ENCODE measurements around the gene COG3.

Gene COG3

GRCh38 chr13:45447050-45447661 is 17.6 kb upstream of the COG3 start:
- no peak for DNase-seq

DNA sequence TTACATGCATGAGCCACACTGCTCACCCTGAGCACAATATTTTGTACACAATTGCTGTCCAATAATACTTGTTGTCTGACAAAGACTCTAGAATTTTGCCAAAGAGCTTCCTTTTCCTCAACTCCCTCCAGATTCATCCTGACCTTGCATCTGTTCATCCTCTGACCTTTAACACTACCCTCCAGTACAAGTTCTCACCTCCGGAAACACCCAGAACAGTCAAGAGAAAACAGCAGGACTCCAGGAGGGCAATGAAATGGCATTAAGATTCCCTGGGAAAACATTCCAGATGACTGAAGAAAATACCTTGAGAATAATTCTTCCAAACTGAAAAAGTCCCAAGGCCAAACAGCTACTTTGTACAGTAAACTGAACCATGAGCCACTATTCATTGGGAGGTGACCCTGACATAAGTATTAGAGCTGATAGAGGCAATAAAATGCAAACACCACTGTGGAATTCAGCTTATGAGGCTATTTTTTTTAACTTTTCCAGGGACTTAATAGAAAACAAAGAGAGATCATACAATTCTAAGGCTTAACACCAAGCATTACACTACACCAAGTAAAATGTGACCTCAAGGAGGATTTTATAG is 15.7 kb upstream of the COG3 start:
- DNase-seq: no peak

- no peak for DNase-seq
These were observed 13.5 kb upstream of the COG3 start for GRCh38 chr13:45451282-45451681.

- DNase-seq: no peak
These were observed 10.5 kb upstream of the COG3 start for GRCh38 chr13:45454204-45454603.

GRCh38 chr13:45456196-45456972 is 8.4 kb upstream of the COG3 start:
- peak; percentile 68 for DNase-seq

GRCh38 chr13:45464141-45464686 is 525 bp upstream of the COG3 start:
- no peak for DNase-seq

DNA sequence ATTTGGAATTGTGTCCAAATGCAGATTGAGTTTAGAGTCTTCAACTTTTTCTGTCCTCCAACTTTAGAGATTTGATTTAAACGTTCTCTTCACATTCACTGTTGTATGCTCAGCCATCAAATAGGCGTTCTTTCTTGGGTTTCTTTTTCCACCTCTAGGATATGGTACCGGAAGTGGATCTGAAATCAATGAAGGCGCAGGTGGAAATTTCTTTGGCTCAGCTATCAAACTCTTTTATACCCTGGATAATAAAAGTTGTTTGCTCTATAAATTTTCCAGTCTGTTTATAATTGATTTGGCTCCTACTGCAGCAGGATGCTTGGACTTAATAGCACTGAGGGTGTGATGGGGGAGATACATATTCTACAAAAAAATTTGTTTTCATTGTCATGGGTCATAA is 1.6 kb downstream of the COG3 start:
- DNase-seq: no peak

DNA sequence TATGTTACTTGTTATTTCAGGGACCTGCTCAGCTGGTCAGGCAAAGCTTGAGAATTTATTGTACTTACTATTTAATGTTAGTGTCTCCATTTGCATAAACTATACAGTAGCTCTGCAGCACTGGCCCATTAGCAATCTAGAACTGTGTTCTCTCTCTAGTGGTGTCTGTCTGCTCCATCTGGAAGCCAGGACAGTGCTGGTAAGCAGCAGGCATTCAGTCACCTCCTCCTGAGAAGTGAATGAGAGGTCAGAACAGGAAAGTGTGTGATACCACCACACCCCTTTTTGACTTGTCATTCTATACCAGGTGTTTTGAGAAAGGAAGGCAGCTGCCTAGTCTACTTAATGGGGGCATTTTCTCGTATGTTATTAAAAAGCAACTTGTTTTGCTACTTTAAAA is 3.9 kb downstream of the COG3 start:
- no peak for DNase-seq

DNA sequence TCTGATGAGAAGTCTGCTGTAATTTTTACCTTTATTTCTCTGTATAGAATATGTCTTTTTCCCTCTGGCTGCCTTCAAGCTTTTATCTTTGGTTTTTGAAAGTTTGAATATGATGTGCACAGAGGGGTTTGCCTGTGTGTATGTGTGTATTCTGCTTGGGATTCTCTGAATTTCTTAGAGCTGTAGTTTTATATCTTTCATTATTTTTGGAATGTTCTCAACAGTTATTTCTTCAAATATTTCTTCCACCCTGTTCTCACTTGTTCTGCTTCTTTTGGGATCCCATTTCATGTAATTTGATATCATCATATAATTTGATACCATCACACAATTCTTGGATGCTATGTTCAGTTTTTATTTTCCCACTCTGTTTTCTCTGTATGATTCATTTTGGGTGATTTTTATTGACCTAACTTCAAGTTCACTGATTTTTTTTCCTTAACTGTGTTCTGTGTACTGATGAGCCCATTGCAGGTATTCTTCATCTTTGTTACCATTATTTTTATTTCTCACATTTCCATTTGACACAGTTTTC is 7.5 kb downstream of the COG3 start:
- DNase-seq: peak; percentile 49

DNA sequence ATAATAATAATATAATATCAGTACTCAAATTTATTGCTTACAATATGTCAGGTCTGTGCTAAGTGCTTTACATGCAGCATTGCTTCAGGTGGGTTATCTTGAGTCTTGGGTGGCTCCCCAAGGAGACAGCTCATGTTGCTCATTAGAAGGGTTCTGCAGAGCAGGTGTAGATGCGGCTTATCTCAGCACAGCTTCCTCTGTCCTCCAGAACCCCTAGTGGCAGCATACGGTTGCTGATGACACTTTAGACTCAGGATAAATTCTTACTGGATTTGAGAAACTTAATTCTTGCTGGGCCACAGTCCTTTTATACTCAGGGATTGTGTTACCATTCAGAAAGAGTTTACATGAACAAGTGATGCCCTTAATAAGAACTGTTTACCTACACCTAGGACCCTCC is 8.9 kb downstream of the COG3 start:
- DNase-seq: no peak

DNA sequence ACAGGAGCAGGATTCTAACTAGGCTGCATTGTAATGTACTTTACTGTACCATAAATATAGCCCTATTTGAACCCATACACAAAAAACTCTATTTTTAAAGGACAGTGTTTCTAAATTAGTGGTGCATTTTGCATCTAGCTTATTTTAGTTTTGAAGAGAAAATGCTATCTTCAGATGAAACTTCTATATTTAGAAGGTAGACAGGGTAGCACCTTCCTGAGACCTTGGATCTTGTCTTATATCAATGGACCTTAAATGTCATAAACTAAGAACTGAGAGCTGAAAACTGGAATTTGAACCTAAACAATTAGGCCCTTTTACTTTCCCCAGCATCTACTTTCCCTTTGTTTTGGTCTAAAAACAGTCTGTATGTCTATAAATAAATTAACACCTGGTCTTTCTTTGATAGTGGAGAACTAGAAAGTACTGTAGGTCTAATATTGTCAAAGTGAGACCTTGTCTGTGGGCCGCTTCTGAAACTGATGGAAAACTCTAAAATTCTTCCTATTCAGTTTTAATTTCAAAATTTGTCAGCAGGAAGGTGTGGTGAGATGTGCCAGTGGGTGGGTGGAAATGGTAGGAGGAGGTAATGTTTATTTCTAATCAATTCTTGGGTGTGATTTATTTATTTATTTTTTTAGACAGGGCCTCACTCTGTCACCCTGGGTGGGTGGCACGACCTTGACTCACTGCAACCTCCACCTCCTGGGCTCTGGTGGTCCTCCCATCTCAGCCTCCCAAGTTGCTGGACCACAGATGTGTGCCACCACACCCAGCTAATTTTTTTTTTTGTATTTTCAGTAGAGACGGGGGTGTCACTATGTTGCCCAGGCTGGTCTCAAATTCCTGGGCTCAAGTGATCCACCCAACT is 10.1 kb downstream of the COG3 start:
- DNase-seq: no peak

GRCh38 chr13:45479661-45480060 is 14.9 kb downstream of the COG3 start:
- no peak for DNase-seq

DNA sequence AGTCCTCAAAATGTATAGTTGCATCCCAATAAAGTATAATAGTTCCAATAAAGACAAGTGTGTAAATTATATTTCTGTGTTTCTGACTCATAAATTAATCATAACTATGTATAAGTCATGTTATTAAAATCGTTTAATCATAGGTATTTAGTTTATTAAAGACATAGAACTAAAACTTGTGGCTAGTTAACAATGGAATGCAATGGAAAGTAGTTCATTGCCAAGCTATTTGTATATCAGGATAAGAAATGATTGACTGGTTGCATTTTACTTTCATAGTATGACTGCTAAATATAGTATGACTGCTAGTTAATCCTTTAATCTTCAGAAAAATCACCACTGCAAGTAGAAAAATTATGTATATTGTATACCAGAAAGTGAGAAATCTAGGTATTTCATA is 16.9 kb downstream of the COG3 start:
- DNase-seq: no peak

- peak; percentile 35 for DNase-seq
These were observed 17.9 kb downstream of the COG3 start for GRCh38 chr13:45482571-45483173.

DNA sequence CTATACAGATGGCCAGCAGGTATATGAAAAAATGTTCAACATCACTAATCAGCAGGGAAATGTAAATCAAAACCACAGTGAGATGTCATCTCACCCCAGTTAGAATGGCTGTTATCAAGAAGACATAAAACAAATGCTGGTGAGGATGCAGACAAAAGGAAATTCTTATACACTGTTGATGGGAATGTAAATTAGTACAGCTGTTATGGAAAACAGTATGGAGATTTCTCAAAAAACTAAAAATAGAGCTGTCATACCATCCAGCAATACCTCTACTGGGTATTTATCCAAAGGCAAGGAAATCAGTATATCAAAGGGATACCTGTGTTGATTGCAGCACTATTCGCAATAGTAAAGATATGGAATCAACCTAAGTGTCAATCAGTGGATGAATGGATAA is 22.9 kb downstream of the COG3 start:
- no peak for DNase-seq

DNA sequence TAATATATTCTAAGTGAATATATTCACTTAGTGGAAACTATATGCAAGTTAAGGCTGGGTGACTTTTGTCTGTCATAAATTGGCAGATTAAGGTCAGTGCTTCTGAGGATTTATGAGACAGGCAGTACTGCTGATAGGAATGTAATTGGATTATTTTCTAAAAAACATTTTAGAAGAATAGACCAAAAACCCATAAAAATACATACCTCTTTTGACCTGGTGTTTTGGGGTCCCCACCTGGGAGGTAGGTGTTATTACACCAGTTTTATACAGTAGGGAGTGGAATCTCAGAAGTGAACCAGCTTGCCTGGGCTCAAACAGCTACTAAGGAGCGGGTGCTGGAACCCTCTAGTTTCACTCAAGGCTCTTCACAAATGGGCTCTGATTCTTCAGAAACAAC is 25.3 kb downstream of the COG3 start:
- no peak for DNase-seq

DNA sequence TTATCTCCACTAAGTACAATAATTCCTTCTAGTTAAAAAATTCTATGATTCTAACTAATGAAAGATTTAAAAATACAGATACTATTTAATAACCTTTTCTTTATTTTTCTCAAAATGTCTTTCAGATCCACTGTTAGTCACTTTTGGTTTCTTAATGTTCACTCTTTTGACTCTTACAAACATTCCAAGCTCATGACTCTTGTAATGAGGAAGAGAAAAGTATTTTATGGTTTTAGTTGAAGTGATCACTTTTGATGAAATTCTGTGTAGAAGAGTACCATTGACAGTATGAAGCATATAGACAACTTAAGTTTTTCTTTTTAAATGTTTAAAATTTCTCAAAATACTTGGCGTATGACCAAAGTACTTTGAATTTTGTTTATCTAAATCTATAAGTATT is 27.8 kb downstream of the COG3 start:
- DNase-seq: peak; percentile 80

DNA sequence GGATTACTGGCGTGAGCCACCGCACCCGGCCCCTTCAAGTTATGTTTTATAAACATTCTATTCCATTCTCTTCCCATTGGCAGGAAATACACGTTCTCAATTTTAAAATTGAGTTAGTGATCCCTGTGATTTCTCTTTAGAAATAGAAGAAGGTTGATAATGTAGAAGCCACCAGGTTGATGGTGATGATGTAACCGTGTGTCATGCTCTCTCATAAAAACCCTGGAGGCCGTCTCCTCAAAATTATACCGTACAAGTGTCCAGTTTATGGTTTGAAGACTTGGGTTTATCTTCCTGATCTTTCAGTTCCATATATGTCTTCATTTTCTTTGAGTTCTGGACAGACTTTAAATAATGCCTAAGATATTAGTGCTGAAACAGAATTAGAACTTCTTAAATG is 32.2 kb downstream of the COG3 start:
- DNase-seq: no peak

DNA sequence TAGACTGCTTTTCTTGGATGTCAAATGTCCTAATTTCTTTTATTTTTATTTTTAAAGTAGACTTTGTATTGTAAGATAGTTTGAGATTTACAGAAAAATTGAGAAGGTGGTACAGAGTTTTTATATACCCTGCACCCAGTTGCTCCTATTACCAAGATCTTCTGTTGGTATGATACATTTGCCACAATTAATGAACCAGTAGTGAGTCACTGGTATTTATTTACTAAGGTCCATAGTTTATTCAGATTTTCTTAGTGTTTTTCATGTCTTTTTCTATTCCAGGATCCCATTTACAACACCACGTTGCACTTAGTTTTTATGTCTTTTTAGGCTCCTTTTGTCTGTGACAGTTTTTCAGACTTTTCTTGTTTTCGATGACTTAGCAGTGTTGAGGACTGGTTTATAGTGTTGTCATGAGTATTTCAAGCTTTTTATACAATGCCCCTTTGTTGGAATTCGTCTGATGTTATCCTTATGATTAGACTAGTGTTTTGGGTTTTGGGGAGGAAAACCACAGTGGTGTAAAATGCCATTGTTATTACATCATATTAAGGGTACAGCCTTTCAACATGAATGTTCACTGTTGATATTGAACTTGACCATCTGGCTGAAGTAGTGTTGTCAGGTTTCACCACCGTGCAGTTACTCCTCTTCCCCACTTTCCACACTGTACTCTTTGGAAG is 35.9 kb downstream of the COG3 start:
- DNase-seq: peak; percentile 95

DNA sequence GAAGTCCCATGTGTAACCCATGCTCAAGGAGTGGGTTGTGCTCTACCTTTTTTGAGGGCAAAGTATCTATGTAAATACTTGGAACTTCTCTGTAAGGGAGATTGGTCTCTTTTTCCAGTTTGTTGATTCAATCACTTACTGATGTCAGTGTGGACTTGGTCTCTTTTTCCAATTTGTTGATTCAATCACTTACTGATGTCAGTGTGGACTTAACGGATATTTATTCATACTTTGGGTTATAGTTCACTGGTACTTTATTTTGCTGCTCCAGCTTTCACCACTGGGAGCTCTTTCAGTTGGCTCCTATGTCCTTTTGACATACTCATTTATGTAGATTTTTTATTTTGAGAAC is 36.4 kb downstream of the COG3 start:
- no peak for DNase-seq

GRCh38 chr13:45503658-45504057 is 38.9 kb downstream of the COG3 start:
- no peak for DNase-seq

DNA sequence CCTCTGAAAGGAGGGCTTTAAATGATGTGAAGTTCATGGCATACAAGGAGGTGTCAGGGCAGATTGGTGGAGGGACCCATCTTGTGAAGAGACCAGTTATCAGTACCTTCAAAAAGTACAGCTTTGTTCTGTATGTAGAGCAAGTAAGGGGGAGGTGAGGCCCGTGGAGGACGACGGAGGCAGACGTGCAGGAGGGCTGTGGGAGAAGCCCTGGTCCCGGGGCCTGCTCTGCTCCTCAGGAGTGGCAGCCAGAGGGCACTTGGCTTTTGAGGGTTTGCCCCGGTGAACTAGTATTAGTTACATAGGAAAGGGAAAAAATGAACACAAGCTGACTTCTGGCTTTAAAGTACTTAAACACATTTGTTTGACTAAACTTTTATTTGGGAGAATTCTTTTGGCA is 42.1 kb downstream of the COG3 start:
- DNase-seq: no peak
